Measurements from ENCODE around the gene CLEC4G.
"Not testable (repeated sequence)": the region's sequence is repeated elsewhere in the genome, so short reads cannot be mapped to it uniquely, and the experiment has no call there.

CLEC4G gene

DNA sequence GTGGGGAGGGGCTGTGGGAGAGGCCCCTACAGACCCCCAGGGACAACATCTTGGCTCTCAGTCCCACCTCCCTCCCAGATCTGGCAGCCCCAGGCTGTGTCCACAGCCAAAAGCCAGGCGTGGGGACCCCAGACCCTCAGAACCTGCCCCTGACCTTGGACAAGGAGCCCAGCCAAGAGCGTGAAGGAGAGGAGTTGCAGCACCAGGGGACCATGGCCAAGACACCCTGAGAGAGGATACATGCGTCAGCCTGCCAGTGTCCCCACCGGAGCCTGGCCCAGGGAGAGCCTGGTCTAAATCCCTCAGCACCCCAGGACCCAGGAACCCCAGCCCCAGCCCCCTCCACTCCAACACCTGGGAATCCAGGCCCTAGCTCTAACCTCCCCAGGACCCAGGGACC is 14.4 kb upstream of the CLEC4G start:
- DNase-seq: not testable (repeated sequence)

DNA sequence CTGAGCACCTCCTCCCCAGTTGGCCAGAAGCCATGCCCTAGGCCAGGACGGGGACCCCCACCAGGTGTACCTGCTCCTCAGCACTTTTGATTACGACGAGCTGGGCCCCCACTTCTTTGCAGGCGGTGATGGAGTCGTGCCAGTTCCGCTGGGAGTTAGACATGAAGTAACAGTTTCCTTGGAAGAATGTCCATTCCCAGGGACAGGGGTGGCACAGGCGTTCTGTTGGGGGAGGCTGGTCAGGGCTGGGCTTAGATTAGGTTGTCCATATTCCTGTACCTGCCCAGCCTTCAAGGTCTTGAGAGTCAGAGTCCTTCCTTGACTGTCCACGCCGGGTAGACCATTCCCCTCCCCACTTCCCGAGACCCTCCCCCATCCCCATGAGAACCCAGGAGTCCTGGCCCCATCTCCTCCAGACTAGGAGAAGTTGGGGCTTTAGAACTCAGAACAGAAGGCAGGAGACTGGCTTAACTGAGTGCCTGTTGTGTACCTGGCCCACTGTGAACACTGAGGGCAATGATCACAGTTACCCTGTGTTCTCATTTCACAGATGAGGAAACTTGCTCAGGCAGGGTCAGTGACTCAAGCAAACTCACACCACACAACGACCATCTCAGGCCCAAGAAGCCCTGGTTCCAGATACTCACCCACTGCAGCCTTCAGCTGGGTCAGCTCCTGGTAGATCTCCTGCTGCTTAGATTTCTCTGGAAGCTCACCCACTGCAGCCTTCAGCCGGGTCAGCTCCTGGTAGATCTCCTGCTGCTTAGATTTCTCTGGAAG is 13.2 kb upstream of the CLEC4G start:
- DNase-seq: no peak

DNA sequence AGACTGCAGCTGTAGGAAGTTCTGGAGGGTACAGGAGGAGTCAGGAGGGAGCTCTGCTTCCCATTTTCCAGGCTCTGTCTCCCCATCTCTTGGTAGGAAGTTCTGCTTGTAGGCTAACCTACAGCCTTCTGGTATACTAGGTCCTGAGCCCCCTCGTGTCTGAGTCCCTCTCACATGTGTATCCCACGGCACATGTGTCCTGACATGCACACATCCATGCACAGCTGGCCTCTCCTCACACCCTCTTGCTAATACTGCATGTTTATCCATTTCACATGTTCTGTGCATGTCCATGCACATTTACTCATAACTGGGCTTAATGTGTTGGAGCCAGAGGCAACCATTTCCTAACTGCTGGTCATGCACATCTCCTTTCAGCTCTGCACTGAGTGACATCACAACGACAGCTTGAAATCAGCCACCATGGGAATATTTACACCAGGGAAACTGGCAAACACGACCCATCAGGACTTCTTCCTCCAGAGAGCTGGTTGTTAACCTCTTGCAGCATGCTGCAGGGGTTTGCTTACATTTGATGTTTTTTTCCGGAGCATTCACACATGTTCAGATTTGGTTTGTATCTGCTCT is 12.4 kb upstream of the CLEC4G start:
- DNase-seq: no peak

GRCh38 chr19:7743425-7743841 is 11.5 kb upstream of the CLEC4G start:
- no peak for DNase-seq

GRCh38 chr19:7742991-7743390 is 11.1 kb upstream of the CLEC4G start:
- DNase-seq: no peak

GRCh38 chr19:7742575-7742974 is 10.7 kb upstream of the CLEC4G start:
- DNase-seq: no peak

DNA sequence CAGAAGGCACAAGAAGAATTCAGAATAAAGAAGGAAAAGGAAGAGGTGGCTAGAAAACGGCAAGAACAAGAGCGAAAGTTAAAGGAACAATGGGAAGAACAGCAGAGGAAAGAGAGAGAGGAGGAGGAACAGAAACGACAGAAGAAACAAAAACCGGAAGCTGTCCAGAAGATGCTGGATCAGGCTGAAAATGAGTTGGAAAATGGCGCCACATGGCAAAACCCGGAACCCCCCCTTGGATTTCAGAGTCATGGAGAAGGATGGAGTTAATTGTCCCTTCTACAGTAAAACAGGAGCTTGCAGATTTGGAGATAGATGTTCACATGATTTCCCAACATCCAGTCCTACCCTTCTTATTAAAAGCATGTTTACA is 8.8 kb upstream of the CLEC4G start:
- DNase-seq: no peak

DNA sequence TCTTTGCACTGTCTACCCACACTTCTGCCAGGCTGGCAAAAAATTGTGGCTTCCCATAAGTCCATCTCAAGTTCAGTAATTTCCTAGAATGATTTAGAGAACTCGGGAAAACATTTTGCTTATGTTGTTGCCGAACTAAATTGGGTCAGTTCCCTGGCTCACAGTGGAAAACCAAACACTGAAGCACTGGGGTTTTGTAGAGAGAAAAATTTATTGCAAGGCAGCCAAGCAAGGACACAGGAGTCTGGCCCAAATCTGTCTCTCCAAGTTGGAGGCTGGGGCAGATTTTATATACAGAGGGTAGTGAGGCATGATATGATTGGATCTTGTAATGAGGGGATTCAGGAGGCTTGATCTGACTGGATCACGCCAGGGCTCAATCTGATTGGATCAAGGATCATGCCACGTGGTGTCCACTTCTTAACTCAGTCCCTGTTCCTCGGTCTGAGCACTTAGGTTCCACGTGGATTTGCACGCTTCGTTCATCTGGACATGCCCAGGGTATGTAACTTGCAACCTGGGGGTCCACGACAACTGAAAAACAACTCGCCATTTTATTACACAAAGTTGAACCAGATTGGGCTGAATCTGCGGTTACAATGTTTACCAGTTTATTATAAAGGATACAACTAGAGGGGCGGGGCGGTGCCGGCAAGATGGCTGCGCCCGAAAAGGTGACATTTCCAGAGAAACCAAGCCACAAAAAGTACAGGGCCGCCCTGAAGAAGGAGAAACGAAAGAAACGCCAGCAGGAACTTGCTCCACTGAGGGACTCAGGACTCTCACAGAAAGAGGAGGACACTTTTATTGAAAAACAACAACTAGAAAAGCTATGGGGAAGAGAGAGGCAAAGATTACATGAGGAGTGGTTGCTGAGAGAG is 8.1 kb upstream of the CLEC4G start:
- DNase-seq: no peak

- no peak for DNase-seq
These were observed 7.4 kb upstream of the CLEC4G start for GRCh38 chr19:7739211-7739755.

DNA sequence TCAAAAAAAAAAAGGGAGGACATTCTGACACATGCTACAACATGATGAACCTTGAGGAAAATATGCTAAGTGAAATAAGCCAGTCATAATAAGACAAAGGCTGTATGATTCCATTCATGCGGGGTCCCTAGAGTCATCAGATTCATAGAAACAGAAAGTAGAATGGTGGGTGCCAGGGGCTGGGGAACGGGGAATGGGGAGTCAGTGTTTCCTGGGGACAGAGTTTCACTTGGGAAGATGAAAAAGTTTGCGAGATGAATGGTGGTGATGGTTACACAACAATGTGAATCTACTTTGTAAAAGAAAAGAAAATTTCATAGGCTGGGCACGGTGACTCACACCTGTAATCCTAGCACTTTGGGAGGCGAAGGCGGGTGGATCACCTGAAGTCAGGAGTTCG is 6.1 kb upstream of the CLEC4G start:
- no peak for DNase-seq

GRCh38 chr19:7737215-7737614 is 5.3 kb upstream of the CLEC4G start:
- DNase-seq: no peak

- DNase-seq: no peak
These were observed 4.2 kb upstream of the CLEC4G start for GRCh38 chr19:7736148-7736547.

- DNase-seq: peak in 1 of 2 experiments; percentile 21
These were observed 2.6 kb upstream of the CLEC4G start for GRCh38 chr19:7734220-7735203.

GRCh38 chr19:7733376-7733775 is 1.5 kb upstream of the CLEC4G start:
- no peak for DNase-seq

DNA sequence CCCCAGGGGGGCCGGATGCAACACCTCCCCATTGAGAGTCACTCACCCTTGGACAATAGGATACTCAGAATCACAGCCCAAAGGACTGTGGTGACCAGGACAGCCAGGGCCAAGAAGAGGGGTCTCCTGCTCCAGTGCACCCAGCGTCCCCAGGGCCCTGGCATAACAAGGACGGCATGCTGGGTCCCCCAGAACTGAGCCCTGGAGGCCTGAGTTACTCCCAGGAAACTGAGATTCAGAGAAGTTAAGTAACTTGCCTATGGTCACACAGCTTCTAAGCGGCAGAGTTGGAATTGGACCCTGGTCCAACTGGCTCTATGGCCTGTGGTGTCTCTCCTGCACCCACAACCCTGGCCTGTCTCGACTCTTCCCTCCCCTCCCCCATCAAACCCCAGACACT is 295 bp downstream of the CLEC4G start:
- no peak for DNase-seq

- DNase-seq: no peak
These were observed 703 bp downstream of the CLEC4G start for GRCh38 chr19:7731218-7731595.

DNA sequence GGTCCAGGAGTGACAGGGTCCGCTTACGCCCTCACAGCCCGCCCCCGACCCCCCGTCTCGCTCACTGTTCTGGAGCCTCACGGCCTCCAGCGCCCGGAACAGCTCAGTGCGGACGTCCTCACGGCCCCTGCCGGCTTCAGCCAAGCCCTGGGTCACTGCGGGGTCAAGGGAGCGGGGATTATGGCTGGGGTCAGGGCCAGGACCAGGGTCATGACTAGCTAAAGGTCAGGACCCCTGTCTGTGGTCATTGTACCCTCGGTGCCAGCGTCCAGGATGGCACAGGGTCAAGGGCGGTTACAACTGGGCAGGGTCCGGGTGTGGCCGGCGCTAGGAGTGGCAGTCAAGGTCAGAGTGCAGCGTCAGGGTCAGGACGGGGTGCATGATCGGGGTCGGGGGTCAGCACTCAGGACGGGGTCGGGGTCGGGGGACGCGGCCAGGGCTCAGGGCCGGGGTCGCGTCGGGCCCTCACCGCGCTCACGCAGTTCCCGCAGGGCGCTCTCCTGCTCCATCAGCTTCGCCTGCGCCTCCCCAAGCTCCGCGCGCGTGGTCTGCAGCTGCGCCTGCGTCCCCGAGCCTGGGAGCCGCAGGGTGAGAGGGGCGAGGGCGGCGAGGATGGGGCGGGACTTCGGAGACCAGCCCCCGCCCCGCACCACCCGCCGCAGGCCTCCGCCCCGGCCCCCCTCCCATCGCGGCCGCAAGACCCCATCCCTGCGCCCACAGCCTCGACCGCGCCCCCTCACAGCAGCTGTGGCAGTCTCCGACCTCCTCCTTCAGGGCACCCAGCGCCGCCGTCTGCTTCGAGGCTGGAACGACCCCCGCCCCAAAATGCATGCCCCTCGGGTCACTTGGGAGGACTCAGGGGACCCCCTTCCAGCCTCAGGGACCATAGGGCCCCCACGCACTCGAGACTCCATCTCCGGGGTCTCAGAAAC is 1.4 kb downstream of the CLEC4G start:
- no peak for DNase-seq

- DNase-seq: no peak
These were observed 2.1 kb downstream of the CLEC4G start for GRCh38 chr19:7729831-7730285.

DNA sequence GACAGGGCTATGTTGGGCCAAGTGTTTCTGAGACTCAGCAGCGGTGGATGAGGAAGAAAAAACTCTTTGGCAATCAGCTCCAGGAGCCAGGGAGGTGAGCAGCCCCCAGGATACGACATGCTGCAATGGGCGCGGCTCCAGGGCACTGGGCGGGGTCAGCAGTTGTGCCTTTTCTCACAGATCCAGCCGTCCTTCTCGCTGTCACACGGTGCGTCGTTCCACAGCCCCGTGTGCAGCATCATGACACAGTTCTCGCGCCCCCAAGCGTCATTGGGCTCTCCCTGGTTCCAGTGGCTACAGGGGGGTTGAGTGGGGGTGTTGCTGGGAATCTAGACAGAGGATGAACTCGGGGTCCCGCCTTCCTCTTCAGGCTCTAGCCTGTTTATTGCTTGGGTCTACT is 2.7 kb downstream of the CLEC4G start:
- no peak for DNase-seq

DNA sequence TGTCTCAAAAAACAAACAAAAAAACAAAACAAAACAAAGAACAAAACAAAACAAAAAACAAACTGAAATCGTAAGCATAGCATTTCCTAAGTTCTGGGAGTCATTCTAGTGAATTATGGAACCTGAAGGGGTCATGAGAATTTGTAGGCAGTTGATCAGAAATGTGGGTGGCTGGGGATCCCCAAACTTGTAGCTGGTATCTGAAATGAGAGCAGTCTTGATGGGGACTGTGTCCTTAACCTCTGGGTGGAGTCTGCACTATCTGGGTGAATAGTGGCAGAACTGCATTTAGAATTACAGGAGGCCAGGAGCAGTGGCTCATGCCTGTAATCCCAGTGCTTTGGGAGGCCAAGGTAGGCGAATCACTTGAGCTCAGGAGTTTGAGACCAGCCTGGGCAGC is 6.1 kb downstream of the CLEC4G start:
- DNase-seq: no peak

GRCh38 chr19:7722231-7722651 is 9.7 kb downstream of the CLEC4G start:
- no peak for DNase-seq
